GM18858 (cell line): Measurements from ENCODE around the gene NINJ1.

Experiments
- ATAC-seq: cut with Tn5 transposase; IDR thresholded peaks from one replicate; pipeline ENCODE4 v1.9.1; 2021; ENCODE audit not compliant: unreplicated experiment

Gene NINJ1

GRCh38 chr9:93134015-93134739 lies at the start of gene NINJ1:
Gene NINJ1, minus strand, starts transcription at chr9:93134251. Its CDS starts 34 bp downstream, at chr9:93134217.
- ATAC-seq: peak; percentile 60

- no peak for ATAC-seq
Measured at GRCh38 chr9:93183131-93183662, 49.1 kb upstream of the NINJ1 start.

- no peak for ATAC-seq
Measured at GRCh38 chr9:93182572-93182971, 48.5 kb upstream of the NINJ1 start.

- ATAC-seq: no peak
Measured at GRCh38 chr9:93181672-93182435, 47.8 kb upstream of the NINJ1 start.

GRCh38 chr9:93180938-93181337 lies 46.9 kb upstream of the NINJ1 start:
- no peak for ATAC-seq

GRCh38 chr9:93178851-93179786 lies 45.1 kb upstream of the NINJ1 start:
- ATAC-seq: no peak

GRCh38 chr9:93177676-93178075 lies 43.6 kb upstream of the NINJ1 start:
- ATAC-seq: no peak

- no peak for ATAC-seq
Measured at GRCh38 chr9:93174976-93175375, 40.9 kb upstream of the NINJ1 start.

GRCh38 chr9:93173365-93174051 lies 39.5 kb upstream of the NINJ1 start:
- ATAC-seq: no peak

- no peak for ATAC-seq
Measured at GRCh38 chr9:93172666-93173364, 38.8 kb upstream of the NINJ1 start.

- ATAC-seq: no peak
Measured at GRCh38 chr9:93171261-93171990, 37.4 kb upstream of the NINJ1 start.

- no peak for ATAC-seq
Measured at GRCh38 chr9:93170571-93170970, 36.5 kb upstream of the NINJ1 start.

- no peak for ATAC-seq
Measured at GRCh38 chr9:93169444-93169843, 35.4 kb upstream of the NINJ1 start.

GRCh38 chr9:93168581-93168980 lies 34.5 kb upstream of the NINJ1 start:
- no peak for ATAC-seq

GRCh38 chr9:93167838-93168237 lies 33.8 kb upstream of the NINJ1 start:
- ATAC-seq: no peak

- ATAC-seq: no peak
Measured at GRCh38 chr9:93167185-93167584, 33.1 kb upstream of the NINJ1 start.

- ATAC-seq: no peak
Measured at GRCh38 chr9:93166699-93167098, 32.6 kb upstream of the NINJ1 start.

- ATAC-seq: no peak
Measured at GRCh38 chr9:93164085-93164484, 30.0 kb upstream of the NINJ1 start.
